Pulmonary artery endothelial cell (primary cell): Measurements from ENCODE around the gene LMNTD2. TPM values are rescaled to one million over a fixed set of nuclear protein-coding genes. Genes with fewer than 3 reads are reported as not detected.

ENCODE experiments used
- DNase-seq: peaks from one replicate; pipeline ENCODE4 v3.0.0-alpha.2; 2011; ENCODE audit warnings: low read depth, low spot score
- total RNA-seq: library from RNA; depleted of rRNA; stranded (reverse); fragments of >200 nt; gene quantifications from 2 replicates; pipeline ENCODE4 v1.2.3, GENCODE V29; 2014

The LMNTD2 gene
- total RNA-seq, 1 donor from 2014 or later = 0.86 TPM

- no peak for DNase-seq
These were observed 7.2 kb upstream of the LMNTD2 start for GRCh38 chr11:567629-568292.

GRCh38 chr11:567011-567628 lies 6.6 kb upstream of the LMNTD2 start:
- no peak for DNase-seq

- DNase-seq = no peak
These were observed 5.5 kb upstream of the LMNTD2 start for GRCh38 chr11:565921-566509.

GRCh38 chr11:563812-564578 lies 3.5 kb upstream of the LMNTD2 start:
- no peak for DNase-seq

- no peak for DNase-seq
These were observed 2.7 kb upstream of the LMNTD2 start for GRCh38 chr11:563066-563811.

GRCh38 chr11:562046-562645 lies 1.6 kb upstream of the LMNTD2 start:
- DNase-seq = no peak

- DNase-seq = no peak
These were observed 838 bp upstream of the LMNTD2 start for GRCh38 chr11:561148-562003.

- no peak for DNase-seq
These were observed 730 bp downstream of the LMNTD2 start for GRCh38 chr11:559712-560304.

- no peak for DNase-seq
These were observed 1.4 kb downstream of the LMNTD2 start for GRCh38 chr11:559020-559620.

GRCh38 chr11:558503-558902 lies 2.0 kb downstream of the LMNTD2 start:
- DNase-seq = no peak

GRCh38 chr11:557328-558132 lies 3.0 kb downstream of the LMNTD2 start:
- no peak for DNase-seq

- DNase-seq = no peak
These were observed 3.8 kb downstream of the LMNTD2 start for GRCh38 chr11:556662-557256.

GRCh38 chr11:555780-556661 lies 4.5 kb downstream of the LMNTD2 start:
- no peak for DNase-seq

GRCh38 chr11:555227-555779 lies 5.2 kb downstream of the LMNTD2 start:
- DNase-seq = no peak

- no peak for DNase-seq
These were observed 5.9 kb downstream of the LMNTD2 start for GRCh38 chr11:554428-555226.

GRCh38 chr11:553988-554340 lies 6.6 kb downstream of the LMNTD2 start:
- no peak for DNase-seq
